GM12865 (cell line): Measurements from ENCODE around the gene ABCA7.

ENCODE experiments used
- DNase-seq: peaks from one replicate; pipeline ENCODE4 v3.0.0; 2010; ENCODE audit warnings: low read depth
- H3K4me3 ChIP-seq: 2 replicates; pipeline ENCODE4 v1.5.1; 2011; ENCODE audit warnings: mild to moderate bottlenecking, low read depth, low read length, control low read depth
- TF ChIP-seq, protein P1 (sequence below): IDR thresholded peaks from 2 replicates; pipeline ENCODE4 v1.5.1; 2011; ENCODE audit warnings: low read length, control low read depth, low read depth, inconsistent platforms; ENCODE audit not compliant: insufficient read depth; ENCODE audit errors: missing control alignments

ABCA7 gene

DNA sequence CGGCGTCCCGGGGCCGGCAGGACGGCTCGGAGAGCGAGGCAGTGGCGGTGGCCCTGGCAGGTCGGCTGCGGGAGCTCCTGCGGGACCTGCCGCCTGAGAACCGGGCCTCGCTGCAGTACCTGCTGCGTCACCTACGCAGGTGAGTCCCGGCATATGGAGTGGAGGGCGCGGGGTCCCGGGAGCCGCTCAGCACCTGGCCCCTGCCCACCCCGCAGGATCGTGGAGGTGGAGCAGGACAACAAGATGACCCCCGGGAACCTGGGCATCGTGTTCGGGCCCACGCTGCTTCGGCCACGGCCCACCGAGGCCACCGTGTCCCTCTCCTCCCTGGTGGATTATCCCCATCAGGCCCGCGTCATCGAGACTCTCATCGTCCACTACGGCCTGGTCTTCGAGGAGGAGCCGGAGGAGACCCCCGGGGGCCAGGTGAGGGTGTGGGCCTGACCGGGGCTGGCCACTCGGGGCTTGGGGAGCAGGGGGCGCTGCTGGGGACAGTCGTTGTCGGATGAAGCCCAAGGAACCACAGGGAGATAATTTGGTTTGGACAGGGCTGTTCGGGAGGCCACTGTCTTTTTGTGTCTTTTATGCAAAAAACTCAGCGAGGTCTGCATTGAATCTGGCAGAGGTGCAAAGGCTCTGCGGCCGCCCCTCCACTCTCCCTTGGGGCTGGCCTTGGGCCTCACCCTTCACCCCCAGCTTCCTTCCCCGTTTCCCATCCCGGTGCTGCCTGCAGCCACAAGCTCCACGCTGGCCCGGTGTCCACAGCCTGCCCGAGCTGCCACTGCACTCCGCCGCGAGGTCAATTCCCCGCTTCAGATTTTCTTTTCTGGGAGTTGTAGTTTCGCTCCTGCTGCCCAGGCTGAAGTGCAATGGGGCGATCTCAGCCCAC, 43.3 kb downstream of the ABCA7 start:
- no peak overlapping the region for H3K4me3 ChIP-seq
- TF ChIP-seq, protein P1, sequence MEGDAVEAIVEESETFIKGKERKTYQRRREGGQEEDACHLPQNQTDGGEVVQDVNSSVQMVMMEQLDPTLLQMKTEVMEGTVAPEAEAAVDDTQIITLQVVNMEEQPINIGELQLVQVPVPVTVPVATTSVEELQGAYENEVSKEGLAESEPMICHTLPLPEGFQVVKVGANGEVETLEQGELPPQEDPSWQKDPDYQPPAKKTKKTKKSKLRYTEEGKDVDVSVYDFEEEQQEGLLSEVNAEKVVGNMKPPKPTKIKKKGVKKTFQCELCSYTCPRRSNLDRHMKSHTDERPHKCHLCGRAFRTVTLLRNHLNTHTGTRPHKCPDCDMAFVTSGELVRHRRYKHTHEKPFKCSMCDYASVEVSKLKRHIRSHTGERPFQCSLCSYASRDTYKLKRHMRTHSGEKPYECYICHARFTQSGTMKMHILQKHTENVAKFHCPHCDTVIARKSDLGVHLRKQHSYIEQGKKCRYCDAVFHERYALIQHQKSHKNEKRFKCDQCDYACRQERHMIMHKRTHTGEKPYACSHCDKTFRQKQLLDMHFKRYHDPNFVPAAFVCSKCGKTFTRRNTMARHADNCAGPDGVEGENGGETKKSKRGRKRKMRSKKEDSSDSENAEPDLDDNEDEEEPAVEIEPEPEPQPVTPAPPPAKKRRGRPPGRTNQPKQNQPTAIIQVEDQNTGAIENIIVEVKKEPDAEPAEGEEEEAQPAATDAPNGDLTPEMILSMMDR, result no peak
- DNase-seq, result no peak

DNA sequence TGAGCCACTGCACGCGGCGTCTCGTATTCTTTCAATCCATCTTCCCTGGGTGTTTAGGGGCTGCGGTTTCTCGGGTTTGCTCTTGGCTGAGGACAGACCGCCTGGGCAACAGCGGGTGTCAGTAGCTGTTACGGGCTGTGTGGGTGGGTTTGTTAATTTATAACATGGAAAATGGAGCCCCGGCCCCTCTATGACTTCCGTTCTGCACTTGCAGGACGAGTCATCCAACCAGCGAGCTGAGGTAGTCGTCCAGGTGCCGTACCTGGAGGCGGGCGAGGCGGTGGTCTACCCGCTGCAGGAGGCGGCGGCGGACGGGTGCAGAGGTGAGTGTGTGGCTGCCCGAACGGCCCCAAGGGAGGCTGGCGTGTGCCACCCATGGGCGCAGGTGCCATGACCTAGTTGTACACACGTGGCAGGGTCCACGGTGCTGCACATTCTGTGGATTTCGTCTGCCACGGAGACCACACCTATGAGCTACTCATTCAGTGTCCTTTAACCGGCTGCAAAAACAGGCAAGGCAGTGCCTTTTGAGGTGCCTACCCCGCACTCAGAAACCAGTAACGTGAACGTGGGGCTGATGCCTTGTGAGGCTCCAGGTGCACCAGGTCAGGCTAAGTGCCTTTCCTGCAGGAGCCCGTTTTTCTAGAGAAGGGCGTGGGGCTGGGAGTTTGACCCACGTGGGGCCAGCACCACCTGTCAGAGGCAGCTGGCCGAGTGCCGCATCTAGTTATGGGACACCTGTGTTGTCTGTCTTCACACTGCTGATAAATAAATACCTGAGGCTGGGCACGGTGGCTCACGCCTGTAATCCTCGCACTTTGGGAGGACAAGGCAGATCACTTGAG, 44.3 kb downstream of the ABCA7 start:
- H3K4me3 ChIP-seq, result no peak overlapping the region
- TF ChIP-seq, protein P1, result no peak
- DNase-seq, result no peak

GRCh38 chr19:1085053-1085658, 45.2 kb downstream of the ABCA7 start:
- no peak for DNase-seq
- TF ChIP-seq, protein P1, result no peak
- no peak overlapping the region for H3K4me3 ChIP-seq

DNA sequence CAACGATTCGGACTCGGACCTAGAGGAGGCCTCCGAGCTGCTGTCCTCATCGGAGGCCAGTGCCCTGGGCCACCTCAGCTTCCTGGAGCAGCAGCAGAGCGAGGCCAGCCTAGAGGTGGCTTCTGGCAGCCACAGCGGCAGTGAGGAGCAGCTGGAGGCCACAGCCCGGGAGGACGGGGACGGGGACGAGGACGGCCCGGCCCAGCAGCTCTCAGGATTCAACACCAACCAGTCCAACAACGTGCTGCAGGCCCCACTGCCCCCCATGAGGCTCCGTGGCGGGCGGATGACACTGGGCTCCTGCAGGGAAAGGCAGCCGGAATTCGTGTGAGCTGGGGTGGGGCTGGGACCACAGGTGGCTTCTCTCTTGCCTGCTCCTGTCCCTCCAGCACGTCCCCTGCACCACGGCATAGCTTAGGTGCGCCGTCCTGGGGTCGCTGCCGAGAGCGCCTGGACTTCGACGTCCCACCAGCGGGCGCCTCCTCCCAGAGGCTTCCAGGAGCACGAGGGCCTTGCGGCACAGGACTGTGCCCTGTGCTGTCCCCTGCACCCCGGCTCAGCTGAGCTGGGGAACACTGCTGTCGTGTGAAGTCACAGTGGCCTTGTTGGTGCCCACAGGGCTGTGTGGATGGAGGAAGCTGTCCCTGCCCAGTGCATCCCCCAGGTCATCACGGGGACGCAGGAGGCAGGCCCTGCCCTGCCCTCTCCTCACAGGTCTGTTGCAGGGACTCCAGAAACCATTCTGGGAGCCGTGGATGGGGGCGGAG, 46.0 kb downstream of the ABCA7 start:
- no peak for DNase-seq
- TF ChIP-seq, protein P1, result no peak
- no peak overlapping the region for H3K4me3 ChIP-seq

DNA sequence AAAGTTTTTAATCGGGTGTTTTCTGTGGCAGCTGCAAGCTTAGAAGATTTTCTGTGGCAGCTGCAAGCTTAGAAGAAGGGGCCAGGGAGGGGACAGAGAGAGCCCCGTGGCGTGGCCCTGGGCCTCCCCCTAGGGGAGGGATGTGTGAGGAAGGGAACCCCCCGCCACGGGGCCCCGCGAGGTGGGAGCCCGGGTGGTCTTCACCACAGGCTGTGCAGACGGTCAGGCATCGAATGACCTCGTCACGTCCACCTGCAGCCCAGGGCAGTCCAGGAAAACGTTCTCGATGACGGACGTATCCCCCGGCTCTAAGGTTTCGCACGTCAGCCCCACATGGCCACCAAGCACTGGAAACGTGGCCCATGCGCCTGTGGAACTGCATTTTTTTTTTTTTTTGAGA, 46.7 kb downstream of the ABCA7 start:
- TF ChIP-seq, protein P1, result no peak
- no peak for DNase-seq
- no peak overlapping the region for H3K4me3 ChIP-seq

GRCh38 chr19:1087813-1088415, 48.0 kb downstream of the ABCA7 start:
- peak; percentile 71 for DNase-seq
- no peak overlapping the region for H3K4me3 ChIP-seq
- TF ChIP-seq, protein P1, result no peak
